Measurements from ENCODE around the gene FDXACB1. TPM values are rescaled to one million over a fixed set of nuclear protein-coding genes. Genes with fewer than 3 reads are reported as not detected.

The FDXACB1 gene
- total RNA-seq, 1 donor from 2014 or later: 1.7 TPM

DNA sequence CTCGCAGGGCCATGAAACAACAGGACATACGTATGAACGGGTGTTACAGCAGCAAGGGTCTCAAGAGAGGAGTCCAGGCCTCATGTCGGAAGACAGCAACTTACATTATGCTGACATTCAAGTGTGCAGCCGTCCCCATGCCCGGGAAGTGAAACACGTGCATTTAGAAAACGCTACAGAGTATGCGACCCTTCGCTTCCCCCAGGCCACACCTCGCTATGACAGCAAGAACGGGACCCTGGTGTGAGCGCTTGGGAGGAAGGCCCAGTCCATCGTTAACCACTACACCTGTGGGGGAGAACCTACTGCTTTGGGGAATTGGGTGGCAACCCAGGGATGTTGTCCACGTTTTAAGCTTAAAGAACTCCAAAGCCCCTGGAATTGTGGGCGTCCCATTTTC is 47.0 kb upstream of the FDXACB1 start:
- H2AFZ ChIP-seq (ENCODE audit: low read depth, low read length): peak overlapping the region; percentile 96
- peaks cover 21% of the 10 kb centered on the region for H3K4me1 ChIP-seq (ENCODE audit: insufficient read depth, low read length)
- no peak overlapping the region for H3K4me3 ChIP-seq (ENCODE audit: insufficient read depth, low read depth, low read length)
- H3K4me2 ChIP-seq (ENCODE audit: low read length): peak overlapping the region; percentile 92
- TF ChIP-seq EZH2 (IDR thresholded peaks at IDR 0.05; ENCODE audit: insufficient read depth, low read length): no peak
- TF ChIP-seq, protein P1, sequence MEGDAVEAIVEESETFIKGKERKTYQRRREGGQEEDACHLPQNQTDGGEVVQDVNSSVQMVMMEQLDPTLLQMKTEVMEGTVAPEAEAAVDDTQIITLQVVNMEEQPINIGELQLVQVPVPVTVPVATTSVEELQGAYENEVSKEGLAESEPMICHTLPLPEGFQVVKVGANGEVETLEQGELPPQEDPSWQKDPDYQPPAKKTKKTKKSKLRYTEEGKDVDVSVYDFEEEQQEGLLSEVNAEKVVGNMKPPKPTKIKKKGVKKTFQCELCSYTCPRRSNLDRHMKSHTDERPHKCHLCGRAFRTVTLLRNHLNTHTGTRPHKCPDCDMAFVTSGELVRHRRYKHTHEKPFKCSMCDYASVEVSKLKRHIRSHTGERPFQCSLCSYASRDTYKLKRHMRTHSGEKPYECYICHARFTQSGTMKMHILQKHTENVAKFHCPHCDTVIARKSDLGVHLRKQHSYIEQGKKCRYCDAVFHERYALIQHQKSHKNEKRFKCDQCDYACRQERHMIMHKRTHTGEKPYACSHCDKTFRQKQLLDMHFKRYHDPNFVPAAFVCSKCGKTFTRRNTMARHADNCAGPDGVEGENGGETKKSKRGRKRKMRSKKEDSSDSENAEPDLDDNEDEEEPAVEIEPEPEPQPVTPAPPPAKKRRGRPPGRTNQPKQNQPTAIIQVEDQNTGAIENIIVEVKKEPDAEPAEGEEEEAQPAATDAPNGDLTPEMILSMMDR (IDR thresholded peaks at IDR 0.05; ENCODE audit: insufficient read depth, low read depth, low read length): no peak
- Mint-ChIP-seq H3K4me1 (ENCODE audit: low read depth, unreplicated experiment) (peaks cover 9% of the 10 kb centered on the region), H3K27ac (ENCODE audit: unreplicated experiment) (no peak overlapping the region), H3K36me3 (ENCODE audit: low read depth, unreplicated experiment) (no peaks in the 10 kb centered on the region), H3K4me3 (ENCODE audit: unreplicated experiment) (peak overlapping the region; percentile 83), H3K27me3 (ENCODE audit: low read depth, unreplicated experiment) (no peaks in the 10 kb centered on the region), H3K9me3 (ENCODE audit: unreplicated experiment) (no peaks in the 10 kb centered on the region)
- no peak overlapping the region for H3K9ac ChIP-seq (ENCODE audit: low read length)
- FAIRE-seq (no peak), DNase-seq (ENCODE audit: low read depth) (no peak)
- no peaks in the 10 kb centered on the region for H3K27me3 ChIP-seq (ENCODE audit: insufficient read depth, low read length)
- H3K36me3 ChIP-seq (ENCODE audit: insufficient read depth, low read length): no peaks in the 10 kb centered on the region
- no peaks in the 10 kb centered on the region for H3K79me2 ChIP-seq (ENCODE audit: insufficient read depth, low read length)
- H3K9me3 ChIP-seq (ENCODE audit: insufficient read depth, low read depth, low read length): no peaks in the 10 kb centered on the region
- peak overlapping the region; percentile 83 for H3K27ac ChIP-seq (ENCODE audit: low read depth, low read length)
- no peaks in the 10 kb centered on the region for H4K20me1 ChIP-seq (ENCODE audit: insufficient read depth, low read length)

DNA sequence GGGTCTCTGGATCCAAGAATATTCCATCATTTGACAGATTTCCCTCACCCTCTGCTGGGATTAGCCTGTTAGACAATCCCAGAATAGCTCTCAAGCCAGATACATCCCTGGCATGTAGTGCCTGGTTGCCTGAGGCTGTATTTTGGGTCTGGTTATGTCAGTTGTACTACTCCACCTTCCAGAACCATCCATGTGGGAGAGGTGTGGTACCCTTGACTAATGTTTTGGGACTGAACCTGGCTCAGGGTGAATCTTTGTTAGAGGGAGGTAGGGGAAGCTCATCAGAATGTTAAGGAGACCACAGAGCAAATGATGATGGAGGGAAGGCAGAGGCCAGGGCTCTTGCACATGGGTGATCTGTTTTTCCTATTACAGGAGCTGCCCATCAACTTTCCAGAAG is 45.0 kb upstream of the FDXACB1 start:
- no peaks in the 10 kb centered on the region for H3K27me3 Mint-ChIP-seq (ENCODE audit: low read depth, unreplicated experiment)
- H3K27me3 ChIP-seq (ENCODE audit: insufficient read depth, low read length): no peaks in the 10 kb centered on the region
- no peak overlapping the region for H3K27ac Mint-ChIP-seq (ENCODE audit: unreplicated experiment)
- no peak overlapping the region for H3K27ac ChIP-seq (ENCODE audit: low read depth, low read length)
- no peak overlapping the region for H3K4me3 Mint-ChIP-seq (ENCODE audit: unreplicated experiment)
- H3K4me1 Mint-ChIP-seq (ENCODE audit: low read depth, unreplicated experiment): peaks cover 9% of the 10 kb centered on the region
- no peaks in the 10 kb centered on the region for H3K9me3 Mint-ChIP-seq (ENCODE audit: unreplicated experiment)
- no peaks in the 10 kb centered on the region for H3K36me3 Mint-ChIP-seq (ENCODE audit: low read depth, unreplicated experiment)
- no peak overlapping the region for H3K4me3 ChIP-seq (ENCODE audit: insufficient read depth, low read depth, low read length)
- peaks cover 21% of the 10 kb centered on the region for H3K4me1 ChIP-seq (ENCODE audit: insufficient read depth, low read length)
- H2AFZ ChIP-seq (ENCODE audit: low read depth, low read length): peak overlapping the region; percentile 57
- H3K9ac ChIP-seq (ENCODE audit: low read length): peak overlapping the region; percentile 25
- no peaks in the 10 kb centered on the region for H3K36me3 ChIP-seq (ENCODE audit: insufficient read depth, low read length)
- H3K79me2 ChIP-seq (ENCODE audit: insufficient read depth, low read length): no peaks in the 10 kb centered on the region
- H3K9me3 ChIP-seq (ENCODE audit: insufficient read depth, low read depth, low read length): no peaks in the 10 kb centered on the region
- TF ChIP-seq, protein P1 (IDR thresholded peaks at IDR 0.05; ENCODE audit: insufficient read depth, low read depth, low read length): no peak
- FAIRE-seq (no peak), DNase-seq (ENCODE audit: low read depth) (no peak)
- H4K20me1 ChIP-seq (ENCODE audit: insufficient read depth, low read length): no peaks in the 10 kb centered on the region
- no peak overlapping the region for H3K4me2 ChIP-seq (ENCODE audit: low read length)

DNA sequence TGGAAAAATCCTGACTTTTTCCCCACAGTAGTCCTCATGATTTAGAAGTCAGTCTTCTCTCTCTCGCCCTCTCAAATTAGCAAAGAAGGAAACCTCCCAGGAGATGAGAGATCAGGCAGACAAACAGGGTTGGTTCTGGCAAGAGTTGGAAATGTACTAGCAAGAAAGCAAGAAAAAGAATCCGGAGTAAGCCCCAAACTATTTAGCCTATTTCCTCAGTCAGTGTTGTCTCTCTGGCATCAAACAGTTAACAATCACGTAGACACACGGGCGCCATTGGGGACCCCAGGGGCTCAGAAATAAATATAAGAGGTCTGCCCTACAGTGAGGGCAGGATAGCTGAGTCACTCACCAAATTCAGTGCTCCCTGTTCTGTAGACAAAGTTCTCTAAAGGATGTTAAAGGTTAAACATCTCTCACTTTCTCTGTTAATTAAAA is 44.4 kb upstream of the FDXACB1 start:
- Histone ChIP-seq H3K36me3 (ENCODE audit: insufficient read depth, low read length) (no peaks in the 10 kb centered on the region), H3K79me2 (ENCODE audit: insufficient read depth, low read length) (no peaks in the 10 kb centered on the region), H3K27ac (ENCODE audit: low read depth, low read length) (no peak overlapping the region), H3K4me2 (ENCODE audit: low read length) (peak overlapping the region; percentile 58), H2AFZ (ENCODE audit: low read depth, low read length) (peak overlapping the region; percentile 57), H3K4me3 (ENCODE audit: insufficient read depth, low read depth, low read length) (no peak overlapping the region), H3K9me3 (ENCODE audit: insufficient read depth, low read depth, low read length) (no peaks in the 10 kb centered on the region), H4K20me1 (ENCODE audit: insufficient read depth, low read length) (no peaks in the 10 kb centered on the region), H3K4me1 (ENCODE audit: insufficient read depth, low read length) (peaks cover 21% of the 10 kb centered on the region), H3K9ac (ENCODE audit: low read length) (peak overlapping the region; percentile 25), H3K27me3 (ENCODE audit: insufficient read depth, low read length) (no peaks in the 10 kb centered on the region)
- peaks cover 9% of the 10 kb centered on the region for H3K4me1 Mint-ChIP-seq (ENCODE audit: low read depth, unreplicated experiment)
- H3K4me3 Mint-ChIP-seq (ENCODE audit: unreplicated experiment): no peak overlapping the region
- peak overlapping the region; percentile 12 for H3K27ac Mint-ChIP-seq (ENCODE audit: unreplicated experiment)
- TF ChIP-seq, protein P1 (IDR thresholded peaks at IDR 0.05; ENCODE audit: insufficient read depth, low read depth, low read length): no peak
- TF ChIP-seq EZH2 (IDR thresholded peaks at IDR 0.05; ENCODE audit: insufficient read depth, low read length): no peak
- H3K36me3 Mint-ChIP-seq (ENCODE audit: low read depth, unreplicated experiment): no peaks in the 10 kb centered on the region
- FAIRE-seq: no peak
- DNase-seq (ENCODE audit: low read depth): peak; percentile 39
- H3K9me3 Mint-ChIP-seq (ENCODE audit: unreplicated experiment): no peaks in the 10 kb centered on the region
- H3K27me3 Mint-ChIP-seq (ENCODE audit: low read depth, unreplicated experiment): peaks cover under 1% of the 10 kb centered on the region

Data from astrocyte (in vitro differentiated cells and primary cell).